ENCODE measurements around the gene THSD4. TPM values are rescaled to one million over a fixed set of nuclear protein-coding genes. Genes with fewer than 3 reads are reported as not detected.

Gene THSD4
- total RNA-seq, 1 experiment from 2014 or later, result 29.0 TPM

GRCh38 chr15:71296315-71296679 lies 181.0 kb downstream of the THSD4 start:
- H3K27ac ChIP-seq (ENCODE audit: low read length), result peak overlapping the region; percentile 100
- H3K4me1 ChIP-seq (ENCODE audit: insufficient read depth, low read length), result peaks cover 67% of the 10 kb centered on the region
- peak overlapping the region; percentile 10; the same call in 1 of the 2 replicates for H3K4me3 ChIP-seq (ENCODE audit: low read length)
- BruUV-seq (replicated peaks), result no TSS peak
- H3K4me2 ChIP-seq (ENCODE audit: low read length), result peak overlapping the region; percentile 68
- ATAC-seq (peak; percentile 55), DNase-seq (peak; percentile 94)
- H3K9me2 ChIP-seq (replicated peaks; ENCODE audit: low read length), result no peaks in the 10 kb centered on the region
- H3K9me3 ChIP-seq (ENCODE audit: low read length), result no peaks in the 10 kb centered on the region
- no peak overlapping the region for H2AFZ ChIP-seq (ENCODE audit: low read length)
- ChIA-PET POLR2A (ENCODE audit: unreplicated experiment) (interaction anchor here (0.6 kb wide), 1 partner anchor 66 kb away, joined by 13 read pairs; no protein-coding TSS in a partner anchor), CTCF (interaction anchor here (0.5 to 1.0 kb wide), 2 partner anchors 182 to 285 kb away, joined by 3 read pairs; no protein-coding TSS in a partner anchor)
- H3K27me3 ChIP-seq (ENCODE audit: low read length), result no peaks in the 10 kb centered on the region
- peaks cover 15% of the 10 kb centered on the region; the same call in 1 of the 2 replicates for H3K36me3 ChIP-seq (ENCODE audit: low read depth, low read length)
- H3K79me2 ChIP-seq (ENCODE audit: low read length), result peaks cover 43% of the 10 kb centered on the region
- intact Hi-C loops (cut with micrococcal nuclease), result no loop called here
- no peak for TF ChIP-seq EZH2 (IDR thresholded peaks at IDR 0.05; ENCODE audit: low read length, unreplicated experiment)
- H3F3A ChIP-seq (ENCODE audit: low read length, unreplicated experiment), result peaks cover 21% of the 10 kb centered on the region
- H4K20me1 ChIP-seq (ENCODE audit: low read length), result no peaks in the 10 kb centered on the region
- H3K9ac ChIP-seq (ENCODE audit: low read length), result peak overlapping the region; percentile 91

- Histone ChIP-seq H3K27me3 (ENCODE audit: low read length) (no peaks in the 10 kb centered on the region), H2AFZ (ENCODE audit: low read length) (no peak overlapping the region), H3K4me3 (ENCODE audit: low read length) (no peak overlapping the region), H3K27ac (ENCODE audit: low read length) (no peak overlapping the region), H3K9ac (ENCODE audit: low read length) (no peak overlapping the region), H3K4me1 (ENCODE audit: insufficient read depth, low read length) (peaks cover 23% of the 10 kb centered on the region), H3K4me2 (ENCODE audit: low read length) (no peak overlapping the region), H4K20me1 (ENCODE audit: low read length) (no peaks in the 10 kb centered on the region), H3K9me2 (replicated peaks; ENCODE audit: low read length) (no peaks in the 10 kb centered on the region), H3F3A (ENCODE audit: low read length, unreplicated experiment) (peaks cover 1% of the 10 kb centered on the region), H3K36me3 (ENCODE audit: low read depth, low read length) (peaks cover 7% of the 10 kb centered on the region; the same call in 1 of the 2 replicates), H3K79me2 (ENCODE audit: low read length) (peaks cover 27% of the 10 kb centered on the region), H3K9me3 (ENCODE audit: low read length) (no peaks in the 10 kb centered on the region)
- POLR2A ChIA-PET (ENCODE audit: unreplicated experiment), result no interaction called here
- CTCF ChIA-PET, result no interaction called here
- no peak for TF ChIP-seq EZH2 (IDR thresholded peaks at IDR 0.05; ENCODE audit: low read length, unreplicated experiment)
- no peak for TF ChIP-seq EZH2phosphoT487 (IDR thresholded peaks at IDR 0.05; ENCODE audit: borderline replicate concordance, low read length)
- TF ChIP-seq CTCF (conservative IDR thresholded peaks at IDR 0.05; ENCODE audit: low read depth, low read length), result no peak
- intact Hi-C loops (cut with micrococcal nuclease), result no loop called here
- ATAC-seq (no peak), DNase-seq (no peak)
- no TSS peak for BruUV-seq (replicated peaks)
Observed at GRCh38 chr15:71301958-71302621, 186.8 kb downstream of the THSD4 start.

DNA sequence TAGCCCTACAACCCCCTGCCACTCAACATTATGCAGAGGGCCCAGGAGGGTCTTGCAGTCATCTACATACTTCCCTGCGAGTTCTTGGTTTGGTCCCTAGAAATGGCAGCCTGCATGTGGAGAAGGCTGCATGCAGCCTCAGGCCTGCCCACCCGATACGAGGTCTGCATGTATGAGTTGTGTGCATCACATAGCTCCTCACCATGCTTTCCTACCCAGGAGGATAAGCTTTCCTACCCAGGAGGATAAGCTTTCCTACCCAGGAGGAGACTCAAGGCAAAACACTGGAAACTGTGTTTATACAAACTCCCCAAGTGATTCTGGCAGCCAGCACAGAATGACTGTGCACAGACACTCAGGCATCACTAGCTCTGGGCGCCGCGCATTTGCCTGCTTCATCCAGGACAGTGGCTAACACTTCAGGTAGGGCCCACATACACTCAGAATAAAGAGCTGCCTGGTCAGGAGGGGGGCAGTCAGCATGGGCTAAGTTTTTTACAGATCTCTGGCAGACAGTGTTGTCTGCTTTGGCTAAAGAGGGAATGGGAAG lies 187.7 kb downstream of the THSD4 start:
- TF ChIP-seq EZH2 (IDR thresholded peaks at IDR 0.05; ENCODE audit: low read length, unreplicated experiment), result no peak
- no peak for TF ChIP-seq EZH2phosphoT487 (IDR thresholded peaks at IDR 0.05; ENCODE audit: borderline replicate concordance, low read length)
- TF ChIP-seq CTCF (conservative IDR thresholded peaks at IDR 0.05; ENCODE audit: low read depth, low read length), result no peak
- CTCF ChIA-PET, result no interaction called here
- Histone ChIP-seq H3K27me3 (ENCODE audit: low read length) (no peaks in the 10 kb centered on the region), H3K4me3 (ENCODE audit: low read length) (no peak overlapping the region), H3K27ac (ENCODE audit: low read length) (no peak overlapping the region), H3K36me3 (ENCODE audit: low read depth, low read length) (peaks cover 13% of the 10 kb centered on the region; the same call in 1 of the 2 replicates), H3K9me2 (replicated peaks; ENCODE audit: low read length) (no peaks in the 10 kb centered on the region), H3K79me2 (ENCODE audit: low read length) (peaks cover 24% of the 10 kb centered on the region), H4K20me1 (ENCODE audit: low read length) (no peaks in the 10 kb centered on the region), H3K4me2 (ENCODE audit: low read length) (no peak overlapping the region), H2AFZ (ENCODE audit: low read length) (no peak overlapping the region), H3K9me3 (ENCODE audit: low read length) (no peaks in the 10 kb centered on the region), H3K9ac (ENCODE audit: low read length) (no peak overlapping the region), H3K4me1 (ENCODE audit: insufficient read depth, low read length) (peaks cover 14% of the 10 kb centered on the region), H3F3A (ENCODE audit: low read length, unreplicated experiment) (no peaks in the 10 kb centered on the region)
- BruUV-seq (replicated peaks), result no TSS peak
- DNase-seq (no peak), ATAC-seq (no peak)
- intact Hi-C loops (cut with micrococcal nuclease), result no loop called here
- POLR2A ChIA-PET (ENCODE audit: unreplicated experiment), result no interaction called here
